Measurements from ENCODE around the gene SDK1. TPM values are rescaled to one million over a fixed set of nuclear protein-coding genes. Genes with fewer than 3 reads are reported as not detected.

Gene SDK1
- total RNA-seq, 1 donor from 2014 or later, result 5.4 TPM

GRCh38 chr7:4107839-4108238 is 806.8 kb downstream of the SDK1 start:
- Mint-ChIP-seq H3K27ac (ENCODE audit: unreplicated experiment) (no peak overlapping the region), H3K36me3 (ENCODE audit: unreplicated experiment) (peaks cover 1% of the 10 kb centered on the region), H3K27me3 (ENCODE audit: unreplicated experiment) (no peaks in the 10 kb centered on the region), H3K4me1 (ENCODE audit: unreplicated experiment) (peaks cover 5% of the 10 kb centered on the region), H3K9me3 (ENCODE audit: unreplicated experiment) (no peaks in the 10 kb centered on the region), H3K4me3 (ENCODE audit: unreplicated experiment) (no peak overlapping the region)
- no peak for TF ChIP-seq CTCF (IDR thresholded peaks at IDR 0.05)
- DNase-seq (ENCODE audit: extremely low spot score, unreplicated experiment), result no peak

- no peaks in the 10 kb centered on the region for H3K4me1 Mint-ChIP-seq (ENCODE audit: unreplicated experiment)
- no peaks in the 10 kb centered on the region for H3K27me3 Mint-ChIP-seq (ENCODE audit: unreplicated experiment)
- no peak for DNase-seq (ENCODE audit: extremely low spot score, unreplicated experiment)
- H3K9me3 Mint-ChIP-seq (ENCODE audit: unreplicated experiment), result no peaks in the 10 kb centered on the region
- H3K27ac Mint-ChIP-seq (ENCODE audit: unreplicated experiment), result no peak overlapping the region
- TF ChIP-seq CTCF (IDR thresholded peaks at IDR 0.05), result no peak
- H3K4me3 Mint-ChIP-seq (ENCODE audit: unreplicated experiment), result no peak overlapping the region
- H3K36me3 Mint-ChIP-seq (ENCODE audit: unreplicated experiment), result no peaks in the 10 kb centered on the region
Observed at GRCh38 chr7:4108951-4109350, 807.9 kb downstream of the SDK1 start.

GRCh38 chr7:4109481-4110110 is 808.5 kb downstream of the SDK1 start:
- Mint-ChIP-seq H3K9me3 (ENCODE audit: unreplicated experiment) (no peaks in the 10 kb centered on the region), H3K27ac (ENCODE audit: unreplicated experiment) (no peak overlapping the region), H3K4me3 (ENCODE audit: unreplicated experiment) (no peak overlapping the region), H3K36me3 (ENCODE audit: unreplicated experiment) (no peaks in the 10 kb centered on the region), H3K27me3 (ENCODE audit: unreplicated experiment) (no peaks in the 10 kb centered on the region), H3K4me1 (ENCODE audit: unreplicated experiment) (no peaks in the 10 kb centered on the region)
- DNase-seq (ENCODE audit: extremely low spot score, unreplicated experiment), result no peak
- TF ChIP-seq CTCF (IDR thresholded peaks at IDR 0.05), result no peak

- no peak for DNase-seq (ENCODE audit: extremely low spot score, unreplicated experiment)
- TF ChIP-seq CTCF (IDR thresholded peaks at IDR 0.05), result no peak
Observed at GRCh38 chr7:4110438-4110837, 809.4 kb downstream of the SDK1 start.

GRCh38 chr7:4111166-4111565 is 810.1 kb downstream of the SDK1 start:
- Mint-ChIP-seq H3K27me3 (ENCODE audit: unreplicated experiment) (no peaks in the 10 kb centered on the region), H3K27ac (ENCODE audit: unreplicated experiment) (no peak overlapping the region), H3K4me1 (ENCODE audit: unreplicated experiment) (no peaks in the 10 kb centered on the region), H3K36me3 (ENCODE audit: unreplicated experiment) (no peaks in the 10 kb centered on the region), H3K4me3 (ENCODE audit: unreplicated experiment) (no peak overlapping the region), H3K9me3 (ENCODE audit: unreplicated experiment) (no peaks in the 10 kb centered on the region)
- DNase-seq (ENCODE audit: extremely low spot score, unreplicated experiment), result no peak
- TF ChIP-seq CTCF (IDR thresholded peaks at IDR 0.05), result no peak

More at GRCh38 chr7:4110438-4110837, 809.4 kb downstream of the SDK1 start:
- H3K4me1 Mint-ChIP-seq (ENCODE audit: unreplicated experiment), result no peaks in the 10 kb centered on the region
- H3K9me3 Mint-ChIP-seq (ENCODE audit: unreplicated experiment), result no peaks in the 10 kb centered on the region
- no peak overlapping the region for H3K27ac Mint-ChIP-seq (ENCODE audit: unreplicated experiment)
- no peak overlapping the region for H3K4me3 Mint-ChIP-seq (ENCODE audit: unreplicated experiment)
- H3K27me3 Mint-ChIP-seq (ENCODE audit: unreplicated experiment), result no peaks in the 10 kb centered on the region
- H3K36me3 Mint-ChIP-seq (ENCODE audit: unreplicated experiment), result no peaks in the 10 kb centered on the region

Data from osteocyte (in vitro differentiated cells).